Uterus (tissue), 4 donors: Measurements from ENCODE around the gene NUCKS1. TPM values are rescaled to one million over a fixed set of nuclear protein-coding genes. Genes with fewer than 3 reads are reported as not detected.

Source experiments
- DNase-seq, 2 donors: peaks; one replicate each; pipeline ENCODE4 v3.0.0-alpha.2; 2019 to 2020
- H3K27ac ChIP-seq, 2 donors: fragments of 200-600 bp; sonication (generic); 1 replicate in 1 of 2; 2 replicates in 1 of 2; pipeline ENCODE4 v1.5.1; 2016 to 2018
- H3K27me3 ChIP-seq, 2 donors: fragments of 200-600 bp; sonication (generic); one replicate each; pipeline ENCODE4 v1.5.1; 2018 to 2019; ENCODE audit warnings: control low read depth in 1 of 2
- H3K36me3 ChIP-seq, 2 donors: fragments of 200-600 bp; sonication (generic); one replicate each; pipeline ENCODE4 v1.5.1; 2019; ENCODE audit warnings: control low read depth in 1 of 2
- H3K4me1 ChIP-seq, 2 donors: fragments of 200-600 bp; sonication (generic); one replicate each; pipeline ENCODE4 v1.5.1; 2018 to 2019; ENCODE audit warnings: control low read depth in 1 of 2
- H3K4me3 ChIP-seq, 2 donors: fragments of 200-600 bp; sonication (generic); 1 replicate in 1 of 2; 2 replicates in 1 of 2; pipeline ENCODE4 v1.5.1; 2018 to 2019; ENCODE audit warnings: mild to moderate bottlenecking in 1 of 2
- H3K9me3 ChIP-seq, 2 donors: fragments of 200-600 bp; sonication (generic); one replicate each; pipeline ENCODE4 v1.5.1; 2019; ENCODE audit warnings: control low read depth in 1 of 2
- CTCF ChIP-seq, 4 experiments: fragments of 200-600 bp in 2 of 4; fragments of 450-650 bp in 2 of 4; sonication (generic) in 2 of 4; IDR thresholded peaks; one replicate each; pipeline ENCODE4 v1.5.1; 2016 to 2019; ENCODE audit warnings: antibody characterized with exemption in 4 of 4, mild to moderate bottlenecking in 2 of 4, moderate library complexity in 1 of 4
- POLR2A ChIP-seq, 2 donors: fragments of 450-650 bp; IDR thresholded peaks; one replicate each; pipeline ENCODE4 v1.6.1; 2016; ENCODE audit warnings: antibody characterized with exemption in 2 of 2, mild to moderate bottlenecking in 1 of 2, moderate library complexity in 1 of 2
- intact Hi-C: fragments of 100-400 bp; cut with DNase I; formaldehyde crosslinking; loops from one replicate; pipeline ENCODE4 v1.15.1; 2023; ENCODE audit warnings: low total_unique reads
- total RNA-seq, 4 donors: library from RNA; depleted of rRNA in 3 of 4; stranded (reverse); fragments of >200 nt in 3 of 4; gene quantifications; one replicate each; pipeline versions ENCODE4 v1.1.0 to v1.2.4, GENCODE V29; 2014 to 2023
- donor health status: DM: yes; HTN: yes; CAD: no.

NUCKS1 gene
- total RNA-seq, 4 donors from 2014 or later = 59.4 to 286 (median 159) TPM

GRCh38 chr1:205772607-205773032 lies 22.6 kb upstream of the NUCKS1 start:
- H3K27me3 ChIP-seq = no peaks in the 10 kb centered on the region
- DNase-seq = no peak
- H3K4me1 ChIP-seq = no peaks in the 10 kb centered on the region
- H3K4me3 ChIP-seq = no peak overlapping the region
- H3K36me3 ChIP-seq = no peaks in the 10 kb centered on the region
- intact Hi-C loops = no loop called here
- H3K9me3 ChIP-seq = no peaks in the 10 kb centered on the region
- TF ChIP-seq POLR2A (IDR thresholded peaks at IDR 0.05) = no peak
- TF ChIP-seq CTCF (IDR thresholded peaks at IDR 0.05) = no peak
- no peak overlapping the region for H3K27ac ChIP-seq

- Histone ChIP-seq H3K4me1 (no peaks in the 10 kb centered on the region), H3K9me3 (no peaks in the 10 kb centered on the region), H3K4me3 (no peak overlapping the region), H3K36me3 (no peaks in the 10 kb centered on the region), H3K27me3 (no peaks in the 10 kb centered on the region), H3K27ac (no peak overlapping the region)
- TF ChIP-seq POLR2A (IDR thresholded peaks at IDR 0.05) (no peak), CTCF (IDR thresholded peaks at IDR 0.05) (no peak)
- intact Hi-C loops = no loop called here
- no peak for DNase-seq
Observed at GRCh38 chr1:205770618-205771017, 20.6 kb upstream of the NUCKS1 start.

DNA sequence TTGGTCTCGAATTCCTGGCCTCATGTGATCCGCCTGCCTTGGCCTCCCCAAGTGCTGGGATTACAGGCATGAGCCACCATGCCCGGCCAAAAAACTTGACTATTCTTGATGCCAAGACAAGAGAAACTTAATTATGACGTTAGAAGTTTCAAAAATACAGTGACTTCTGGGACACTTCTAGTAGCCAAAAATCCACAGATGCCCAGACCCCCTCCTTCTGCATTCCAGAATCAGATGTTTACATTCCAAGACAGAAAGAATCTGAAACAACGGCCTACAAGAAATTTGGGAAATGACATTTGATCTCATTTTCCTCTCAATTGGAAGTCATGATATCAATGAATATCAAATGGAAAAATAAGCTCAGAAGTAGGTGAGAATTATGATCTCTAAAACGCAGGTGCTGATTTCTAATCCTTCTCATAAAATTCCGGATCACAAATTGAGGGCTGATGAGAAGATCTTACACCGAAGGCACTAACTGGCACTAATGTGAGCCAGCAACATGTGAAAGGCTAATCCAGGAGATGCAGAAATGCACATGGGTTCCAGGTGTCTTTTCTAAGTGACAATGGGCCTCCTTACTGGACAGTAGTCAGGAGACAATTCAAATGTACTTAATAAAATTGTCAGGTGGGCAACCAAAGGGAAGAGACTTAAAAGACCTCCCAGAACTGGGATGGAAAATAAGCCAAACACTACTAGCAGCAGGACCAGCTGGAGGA lies 19.8 kb upstream of the NUCKS1 start:
- no peak overlapping the region for H3K27ac ChIP-seq
- no peak for DNase-seq
- no peaks in the 10 kb centered on the region for H3K4me1 ChIP-seq
- no peaks in the 10 kb centered on the region for H3K27me3 ChIP-seq
- H3K4me3 ChIP-seq = no peak overlapping the region
- intact Hi-C loops = no loop called here
- TF ChIP-seq POLR2A (IDR thresholded peaks at IDR 0.05) (no peak), CTCF (IDR thresholded peaks at IDR 0.05) (no peak)
- no peaks in the 10 kb centered on the region for H3K9me3 ChIP-seq
- H3K36me3 ChIP-seq = no peaks in the 10 kb centered on the region

DNA sequence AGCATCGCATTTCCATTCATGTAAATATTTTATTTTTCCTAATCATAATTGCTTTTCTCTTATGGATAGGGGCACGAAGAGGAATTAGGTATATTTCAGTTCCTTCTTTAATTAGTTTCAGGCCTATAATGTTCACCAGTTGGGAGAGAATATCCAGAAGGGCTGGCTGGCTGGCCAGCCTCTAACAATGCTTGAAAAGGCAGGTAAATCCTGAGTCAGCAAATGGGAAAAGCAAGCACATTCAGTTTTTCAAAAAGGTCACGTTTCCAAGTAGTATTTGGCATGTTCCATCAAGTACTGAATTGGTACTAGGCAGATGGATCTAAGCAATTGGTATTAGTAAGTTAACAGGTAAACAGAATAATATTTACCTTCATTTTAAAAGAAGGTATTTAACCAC lies 17.3 kb upstream of the NUCKS1 start:
- no peaks in the 10 kb centered on the region for H3K4me1 ChIP-seq
- DNase-seq = no peak
- H3K9me3 ChIP-seq = no peaks in the 10 kb centered on the region
- no peaks in the 10 kb centered on the region for H3K27me3 ChIP-seq
- H3K27ac ChIP-seq = no peak overlapping the region
- H3K4me3 ChIP-seq = no peak overlapping the region
- TF ChIP-seq CTCF (IDR thresholded peaks at IDR 0.05) = no peak
- TF ChIP-seq POLR2A (IDR thresholded peaks at IDR 0.05) = no peak
- no peaks in the 10 kb centered on the region for H3K36me3 ChIP-seq
- intact Hi-C loops = no loop called here

- Histone ChIP-seq H3K27me3 (no peaks in the 10 kb centered on the region), H3K36me3 (no peaks in the 10 kb centered on the region), H3K4me3 (no peak overlapping the region), H3K9me3 (no peaks in the 10 kb centered on the region), H3K27ac (no peak overlapping the region), H3K4me1 (no peaks in the 10 kb centered on the region)
- intact Hi-C loops = no loop called here
- TF ChIP-seq CTCF (IDR thresholded peaks at IDR 0.05) = no peak
- no peak for DNase-seq
Observed at GRCh38 chr1:205766570-205766969, 16.6 kb upstream of the NUCKS1 start.
